ENCODE results near the gene ROMO1.
"Not testable (repeated sequence)": the region's sequence is repeated elsewhere in the genome, so short reads cannot be mapped to it uniquely, and the experiment has no call there.

The ROMO1 gene

GRCh38 chr20:35732644-35732982 is 33.4 kb downstream of the ROMO1 start:
- DNase-seq = no peak

GRCh38 chr20:35734374-35734773 is 35.2 kb downstream of the ROMO1 start:
- no peak for DNase-seq

- no peak for DNase-seq
These were observed 35.8 kb downstream of the ROMO1 start for GRCh38 chr20:35734777-35735649.

GRCh38 chr20:35735826-35736470 is 36.7 kb downstream of the ROMO1 start:
- no peak for DNase-seq

GRCh38 chr20:35737865-35738333 is 38.7 kb downstream of the ROMO1 start:
- no peak for DNase-seq

GRCh38 chr20:35738410-35739179 is 39.4 kb downstream of the ROMO1 start:
- no peak for DNase-seq

GRCh38 chr20:35739294-35740163 is 40.3 kb downstream of the ROMO1 start:
- DNase-seq = no peak

GRCh38 chr20:35741892-35742740 is 42.9 kb downstream of the ROMO1 start, which contains the start of gene RBM39:
Gene RBM39 (minus strand): TSS chr20:35742260. CDS start chr20:35740874, 1,386 bp downstream.
- peak; percentile 100 for DNase-seq

- no peak for DNase-seq
These were observed 43.7 kb downstream of the ROMO1 start for GRCh38 chr20:35742741-35743523.

- no peak for DNase-seq
These were observed 44.7 kb downstream of the ROMO1 start for GRCh38 chr20:35743693-35744491.

- not testable (repeated sequence) for DNase-seq
These were observed 45.3 kb downstream of the ROMO1 start for GRCh38 chr20:35744492-35744841.
